ENCODE data around the gene FGFR2. TPM values are rescaled to one million over a fixed set of nuclear protein-coding genes. Genes with fewer than 3 reads are reported as not detected.

The FGFR2 gene
- total and polyA plus RNA-seq, 2 of the 4 experiments (the other 2 are of a cell fraction): not detected

DNA sequence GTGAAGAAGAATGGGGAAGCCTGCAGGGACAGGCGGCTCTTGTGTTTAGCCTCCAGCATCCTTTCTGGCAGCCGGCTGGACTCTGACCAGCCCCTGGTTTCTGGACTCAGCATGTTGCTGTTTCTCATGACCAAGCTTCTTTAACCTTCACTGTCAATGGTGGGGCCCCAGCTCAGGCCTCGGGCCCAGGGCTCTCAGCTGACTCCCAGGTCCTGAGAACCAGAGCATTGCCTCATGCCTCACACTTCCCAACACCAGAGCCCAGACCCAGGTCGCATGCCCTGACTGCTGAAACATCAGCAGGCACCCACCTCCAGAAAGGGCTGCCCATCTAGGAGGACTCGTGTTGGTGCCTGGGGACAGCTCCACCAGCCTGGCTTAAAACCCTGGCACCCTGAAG is 34.8 kb upstream of the FGFR2 start:
- H3K27ac ChIP-seq (ENCODE audit: insufficient read depth, low read length): no peak overlapping the region
- H3K27me3 ChIP-seq (ENCODE audit: control insufficient read depth, insufficient read depth, low read length): no peaks in the 10 kb centered on the region
- H2AK9ac ChIP-seq (replicated peaks; ENCODE audit: low read depth, low read length, poor library complexity): no peak overlapping the region
- no peak overlapping the region for H4K5ac ChIP-seq (ENCODE audit: low read depth, low read length)
- intact Hi-C loops (cut with micrococcal nuclease) (no loop called here), in situ Hi-C loops (cut with MboI; ENCODE audit: low sequenced_read_pairs) (no loop called here), dilution Hi-C loops (cut with HindIII; ENCODE audit: low sequenced_read_pairs, unreplicated experiment) (no loop called here)
- no peak overlapping the region for H2AFZ ChIP-seq (replicated peaks; ENCODE audit: low read length, poor library complexity)
- H2BK5ac ChIP-seq (ENCODE audit: low read depth, low read length, poor library complexity, severe bottlenecking): no peak overlapping the region
- no peak overlapping the region for H3K4me3 ChIP-seq (ENCODE audit: insufficient read depth, low read depth, low read length)
- no peak for DNase-seq
- TF ChIP-seq BHLHE40 (IDR thresholded peaks at IDR 0.05; ENCODE audit: low read depth, low read length): no peak
- no peak for TF ChIP-seq USF2 (IDR thresholded peaks at IDR 0.05; ENCODE audit: low read depth, low read length)
- no peak for TF ChIP-seq MAZ (IDR thresholded peaks at IDR 0.05; ENCODE audit: borderline replicate concordance, low read depth, low read length)
- TF ChIP-seq MXI1 (IDR thresholded peaks at IDR 0.05; ENCODE audit: borderline replicate concordance, low read depth, low read length): no peak
- TF ChIP-seq, protein P1, sequence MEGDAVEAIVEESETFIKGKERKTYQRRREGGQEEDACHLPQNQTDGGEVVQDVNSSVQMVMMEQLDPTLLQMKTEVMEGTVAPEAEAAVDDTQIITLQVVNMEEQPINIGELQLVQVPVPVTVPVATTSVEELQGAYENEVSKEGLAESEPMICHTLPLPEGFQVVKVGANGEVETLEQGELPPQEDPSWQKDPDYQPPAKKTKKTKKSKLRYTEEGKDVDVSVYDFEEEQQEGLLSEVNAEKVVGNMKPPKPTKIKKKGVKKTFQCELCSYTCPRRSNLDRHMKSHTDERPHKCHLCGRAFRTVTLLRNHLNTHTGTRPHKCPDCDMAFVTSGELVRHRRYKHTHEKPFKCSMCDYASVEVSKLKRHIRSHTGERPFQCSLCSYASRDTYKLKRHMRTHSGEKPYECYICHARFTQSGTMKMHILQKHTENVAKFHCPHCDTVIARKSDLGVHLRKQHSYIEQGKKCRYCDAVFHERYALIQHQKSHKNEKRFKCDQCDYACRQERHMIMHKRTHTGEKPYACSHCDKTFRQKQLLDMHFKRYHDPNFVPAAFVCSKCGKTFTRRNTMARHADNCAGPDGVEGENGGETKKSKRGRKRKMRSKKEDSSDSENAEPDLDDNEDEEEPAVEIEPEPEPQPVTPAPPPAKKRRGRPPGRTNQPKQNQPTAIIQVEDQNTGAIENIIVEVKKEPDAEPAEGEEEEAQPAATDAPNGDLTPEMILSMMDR (conservative IDR thresholded peaks at IDR 0.05; ENCODE audit: low read depth, low read length): no peak
- TF ChIP-seq RFX5 (IDR thresholded peaks at IDR 0.05; ENCODE audit: low read depth, low read length): no peak
- TF ChIP-seq, protein P2, sequence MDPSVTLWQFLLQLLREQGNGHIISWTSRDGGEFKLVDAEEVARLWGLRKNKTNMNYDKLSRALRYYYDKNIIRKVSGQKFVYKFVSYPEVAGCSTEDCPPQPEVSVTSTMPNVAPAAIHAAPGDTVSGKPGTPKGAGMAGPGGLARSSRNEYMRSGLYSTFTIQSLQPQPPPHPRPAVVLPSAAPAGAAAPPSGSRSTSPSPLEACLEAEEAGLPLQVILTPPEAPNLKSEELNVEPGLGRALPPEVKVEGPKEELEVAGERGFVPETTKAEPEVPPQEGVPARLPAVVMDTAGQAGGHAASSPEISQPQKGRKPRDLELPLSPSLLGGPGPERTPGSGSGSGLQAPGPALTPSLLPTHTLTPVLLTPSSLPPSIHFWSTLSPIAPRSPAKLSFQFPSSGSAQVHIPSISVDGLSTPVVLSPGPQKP (IDR thresholded peaks at IDR 0.05; ENCODE audit: borderline replicate concordance, low read depth, low read length): no peak
- no peak for TF ChIP-seq POLR2A (IDR thresholded peaks at IDR 0.05; ENCODE audit: low read depth, low read length)
- TF ChIP-seq CHD1 (IDR thresholded peaks at IDR 0.05; ENCODE audit: low read depth, low read length): no peak
- no peak for TF ChIP-seq MAFK (IDR thresholded peaks at IDR 0.05; ENCODE audit: low read depth, low read length)
- no peak for TF ChIP-seq FOS (IDR thresholded peaks at IDR 0.05; ENCODE audit: low read depth, low read length)
- TF ChIP-seq RAD21 (IDR thresholded peaks at IDR 0.05; ENCODE audit: low read length): no peak
- TF ChIP-seq SMC3 (IDR thresholded peaks at IDR 0.05; ENCODE audit: low read depth, low read length): no peak
- TF ChIP-seq CEBPB (IDR thresholded peaks at IDR 0.05; ENCODE audit: low read depth, low read length): no peak
- TF ChIP-seq NFE2L2 (IDR thresholded peaks at IDR 0.05; ENCODE audit: low read depth, low read length): no peak
- no peak for TF ChIP-seq RCOR1 (IDR thresholded peaks at IDR 0.05; ENCODE audit: insufficient replicate concordance, low read length)
- H2AK5ac ChIP-seq (ENCODE audit: low read depth, low read length): no peak overlapping the region
- no peaks in the 10 kb centered on the region for H3K36me3 ChIP-seq (ENCODE audit: control insufficient read depth, insufficient read depth, low read length)
- H4K8ac ChIP-seq (ENCODE audit: low read depth in 2 of 2, low read length in 2 of 2): no peak overlapping the region
- H2BK20ac ChIP-seq (ENCODE audit: low read depth, low read length): no peak overlapping the region
- H4K91ac ChIP-seq (ENCODE audit: insufficient read depth, low read depth, low read length): no peak overlapping the region
- no peak overlapping the region for H3K23ac ChIP-seq (ENCODE audit: low read depth, low read length)
- H3K14ac ChIP-seq (replicated peaks; ENCODE audit: low read depth, low read length): no peak overlapping the region
- no peak overlapping the region for H3K4me2 ChIP-seq (ENCODE audit: low read depth, low read length)
- H3K18ac ChIP-seq (ENCODE audit: low read depth, low read length): no peak overlapping the region
- POLR2A ChIA-PET (ENCODE audit: unreplicated experiment): no interaction called here
- CTCF ChIA-PET: no interaction called here
- H2BK120ac ChIP-seq (ENCODE audit: low read depth, low read length): no peak overlapping the region
- 80% methylated on average over 3 of the region's 5 CpGs; no CpG with 5 or more reads in 1 of the 2 experiments for WGBS, 2 experiments (ENCODE audit: extremely low coverage in 2 of 2, insufficient read length in 1 of 2)
- no peak overlapping the region for H3K9ac ChIP-seq (ENCODE audit: low read depth, low read length)
- H3K9me1 ChIP-seq (ENCODE audit: insufficient read depth, low read length): no peaks in the 10 kb centered on the region
- H4K20me1 ChIP-seq (ENCODE audit: insufficient read depth, low read length): no peaks in the 10 kb centered on the region
- no peaks in the 10 kb centered on the region for H3K79me1 ChIP-seq (ENCODE audit: low read depth in 1 of 2, low read length in 2 of 2)
- H2BK15ac ChIP-seq (ENCODE audit: low read depth, low read length): no peak overlapping the region
- no peak overlapping the region for H3K4ac ChIP-seq (ENCODE audit: low read depth, low read length)
- H3K56ac ChIP-seq (ENCODE audit: extremely low read depth, insufficient read depth, low read length): no peak overlapping the region
- ATAC-seq (ENCODE audit: low read depth): no peak
- BruUV-seq (replicated peaks): no TSS peak
- peaks cover 4% of the 10 kb centered on the region; the same call in 1 of the 2 replicates for H3K9me3 ChIP-seq (ENCODE audit: control insufficient read depth, insufficient read depth, low read length)
- H3K4me1 ChIP-seq (ENCODE audit: control insufficient read depth, insufficient read depth, low read length): no peaks in the 10 kb centered on the region

All from IMR-90 (cell line).